Memory B cell (primary cell): Measurements from ENCODE around the gene NUP210L.

Experiments used
- ATAC-seq: fragments of 150-1000 bp; cut with Tn5 transposase; 2 replicates; pipeline ENCODE4 v1.10.0; 2021; ENCODE audit warnings: low read depth, mild to moderate bottlenecking, moderate library complexity
- DNase-seq, 2 donors: peaks; one replicate each; pipeline ENCODE4 v3.0.0; 2022; ENCODE audit warnings: low spot score in 2 of 2
- H3K27ac Mint-ChIP-seq: one replicate; pipeline ENCODE4 v1.8.0; 2022; ENCODE audit warnings: mild to moderate bottlenecking, moderate library complexity, mixed read lengths
- H3K27me3 Mint-ChIP-seq: one replicate; pipeline ENCODE4 v1.8.0; 2022; ENCODE audit warnings: mixed read lengths
- H3K36me3 Mint-ChIP-seq: one replicate; pipeline ENCODE4 v1.8.0; 2022; ENCODE audit warnings: mild to moderate bottlenecking, mixed read lengths
- H3K4me1 Mint-ChIP-seq: one replicate; pipeline ENCODE4 v1.8.0; 2022; ENCODE audit warnings: mixed read lengths
- H3K4me3 Mint-ChIP-seq: one replicate; pipeline ENCODE4 v1.8.0; 2022; ENCODE audit warnings: mild to moderate bottlenecking, moderate library complexity, mixed read lengths
- H3K9me3 Mint-ChIP-seq: one replicate; pipeline ENCODE4 v1.8.0; 2022; ENCODE audit warnings: mixed read lengths

The NUP210L gene

GRCh38 chr1:154179946-154180687 is 25.2 kb upstream of the NUP210L start:
- Mint-ChIP-seq H3K27me3 (no peaks in the 10 kb centered on the region), H3K9me3 (no peaks in the 10 kb centered on the region), H3K4me1 (peaks cover 52% of the 10 kb centered on the region), H3K4me3 (peak overlapping the region; percentile 100), H3K36me3 (peaks cover 18% of the 10 kb centered on the region), H3K27ac (peak overlapping the region; percentile 94)
- ATAC-seq: peak; percentile 72
- DNase-seq: peak; percentile 37 to 53

- Mint-ChIP-seq H3K27me3 (no peaks in the 10 kb centered on the region), H3K4me1 (peaks cover 52% of the 10 kb centered on the region), H3K27ac (peak overlapping the region; percentile 94), H3K4me3 (peak overlapping the region; percentile 100), H3K36me3 (peaks cover 23% of the 10 kb centered on the region), H3K9me3 (no peaks in the 10 kb centered on the region)
- no peak for ATAC-seq
- no peak for DNase-seq
Measured at GRCh38 chr1:154178911-154179811, 24.3 kb upstream of the NUP210L start.

GRCh38 chr1:154178013-154178412 is 23.1 kb upstream of the NUP210L start:
- Mint-ChIP-seq H3K27me3 (no peaks in the 10 kb centered on the region), H3K36me3 (peaks cover 22% of the 10 kb centered on the region), H3K4me1 (peaks cover 48% of the 10 kb centered on the region), H3K9me3 (no peaks in the 10 kb centered on the region), H3K4me3 (peak overlapping the region; percentile 63), H3K27ac (peak overlapping the region; percentile 94)
- DNase-seq (no peak), ATAC-seq (no peak)

DNA sequence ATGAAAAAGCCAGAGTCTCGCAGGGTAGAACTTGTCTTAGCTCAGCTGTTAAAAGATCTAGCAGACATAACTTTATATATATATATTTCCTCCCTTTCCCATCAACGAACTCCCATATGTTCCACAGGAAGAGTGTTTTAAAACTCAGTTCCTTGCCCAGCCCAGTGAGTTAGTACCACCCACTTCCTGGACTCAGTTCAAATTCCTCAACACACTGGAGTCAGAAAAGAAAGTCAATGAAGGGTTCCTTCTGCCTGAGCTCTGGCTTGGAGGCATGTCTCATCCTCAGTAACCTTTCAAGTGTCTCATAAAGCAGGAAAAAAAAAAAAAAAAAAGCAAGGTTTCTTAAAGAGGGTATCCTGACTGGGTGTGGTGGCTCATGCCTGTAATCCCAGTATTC is 21.5 kb upstream of the NUP210L start:
- DNase-seq (no peak), ATAC-seq (no peak)
- peak overlapping the region; percentile 29 for H3K4me3 Mint-ChIP-seq
- peak overlapping the region; percentile 53 for H3K27ac Mint-ChIP-seq
- peaks cover 47% of the 10 kb centered on the region for H3K4me1 Mint-ChIP-seq
- H3K27me3 Mint-ChIP-seq: no peaks in the 10 kb centered on the region
- peaks cover 31% of the 10 kb centered on the region for H3K36me3 Mint-ChIP-seq
- H3K9me3 Mint-ChIP-seq: no peaks in the 10 kb centered on the region

GRCh38 chr1:154174654-154175053 is 19.8 kb upstream of the NUP210L start:
- no peak for DNase-seq
- no peak for ATAC-seq
- Mint-ChIP-seq H3K4me1 (peaks cover 36% of the 10 kb centered on the region), H3K9me3 (no peaks in the 10 kb centered on the region), H3K4me3 (no peak overlapping the region), H3K27me3 (no peaks in the 10 kb centered on the region), H3K36me3 (peaks cover 43% of the 10 kb centered on the region), H3K27ac (no peak overlapping the region)

DNA sequence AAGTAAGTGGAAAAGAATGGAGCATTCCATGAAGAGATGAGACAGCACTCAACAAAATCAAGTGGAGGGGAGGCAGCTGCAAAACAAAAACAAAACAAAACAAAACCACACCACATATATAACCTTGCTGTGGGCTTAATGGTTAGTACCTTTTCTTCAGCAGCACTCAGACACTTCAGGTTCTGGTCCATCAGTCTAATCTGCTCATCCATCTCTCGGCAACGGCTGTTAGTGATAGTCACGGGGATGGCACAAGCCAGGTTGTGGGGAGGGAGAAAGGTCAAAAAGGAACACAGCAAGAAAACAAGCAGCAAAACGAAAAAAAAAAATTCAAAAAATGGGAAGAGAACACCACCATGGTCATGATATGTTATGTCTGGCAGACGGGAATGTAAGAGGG is 17.0 kb upstream of the NUP210L start:
- ATAC-seq: no peak
- no peak overlapping the region for H3K4me3 Mint-ChIP-seq
- H3K27me3 Mint-ChIP-seq: no peaks in the 10 kb centered on the region
- H3K27ac Mint-ChIP-seq: peak overlapping the region; percentile 65
- H3K4me1 Mint-ChIP-seq: peaks cover 13% of the 10 kb centered on the region
- no peaks in the 10 kb centered on the region for H3K9me3 Mint-ChIP-seq
- no peak for DNase-seq
- peaks cover 47% of the 10 kb centered on the region for H3K36me3 Mint-ChIP-seq

DNA sequence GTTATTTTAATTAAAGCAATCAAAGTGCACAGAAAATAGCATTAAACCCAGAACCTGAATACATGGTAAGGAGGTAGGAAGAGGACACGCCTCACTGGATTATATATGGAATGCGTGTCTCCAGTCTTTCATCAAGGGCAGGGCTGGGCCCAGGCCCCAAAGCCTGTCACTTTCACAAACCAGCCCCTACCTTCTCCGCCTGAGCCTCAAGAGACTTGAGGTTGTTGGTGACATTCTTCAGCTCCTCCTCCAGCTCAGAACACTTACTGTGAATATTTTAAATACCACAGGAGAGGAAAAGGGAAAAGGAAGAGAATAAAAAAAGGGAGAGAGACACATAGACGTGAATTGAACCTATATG is 16.3 kb upstream of the NUP210L start:
- Mint-ChIP-seq H3K4me1 (peaks cover 10% of the 10 kb centered on the region), H3K27ac (peak overlapping the region; percentile 78), H3K27me3 (no peaks in the 10 kb centered on the region), H3K9me3 (no peaks in the 10 kb centered on the region), H3K36me3 (peaks cover 46% of the 10 kb centered on the region), H3K4me3 (no peak overlapping the region)
- DNase-seq (no peak), ATAC-seq (no peak)

DNA sequence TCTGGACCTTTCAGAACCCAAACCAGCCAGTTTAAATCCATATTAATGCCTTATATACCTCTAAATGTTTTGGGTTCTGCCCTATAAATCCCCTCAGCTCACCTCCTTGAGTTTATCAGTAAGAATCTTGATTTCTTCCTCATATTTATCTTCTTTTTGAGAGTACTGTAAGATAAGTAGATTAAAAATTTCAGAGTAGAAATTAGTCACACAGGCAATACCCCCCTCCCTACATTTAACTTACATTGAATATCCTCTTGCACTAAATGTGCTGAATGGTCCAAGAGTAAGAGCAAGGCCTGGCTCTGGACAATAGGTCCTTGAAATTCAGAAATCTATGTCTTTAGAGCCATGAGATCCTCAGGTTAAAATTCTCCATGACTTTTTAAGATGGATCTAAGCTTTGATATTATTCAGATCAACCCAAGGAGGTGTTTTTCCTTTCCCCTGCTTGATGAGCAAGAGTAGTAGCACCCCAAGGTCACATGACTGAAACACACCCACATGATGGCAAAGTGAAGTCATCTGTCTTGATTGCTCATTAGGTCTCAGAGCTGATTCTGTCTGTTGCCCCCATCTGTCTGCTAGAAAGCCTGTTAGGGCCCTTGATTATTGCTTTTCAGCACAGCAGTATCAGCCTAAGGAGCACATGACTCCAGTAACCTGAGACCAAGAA is 15.8 kb upstream of the NUP210L start:
- DNase-seq: no peak
- Mint-ChIP-seq H3K4me1 (peaks cover 7% of the 10 kb centered on the region), H3K27ac (peak overlapping the region; percentile 78), H3K4me3 (no peak overlapping the region), H3K36me3 (peaks cover 50% of the 10 kb centered on the region), H3K9me3 (no peaks in the 10 kb centered on the region), H3K27me3 (no peaks in the 10 kb centered on the region)
- no peak for ATAC-seq

DNA sequence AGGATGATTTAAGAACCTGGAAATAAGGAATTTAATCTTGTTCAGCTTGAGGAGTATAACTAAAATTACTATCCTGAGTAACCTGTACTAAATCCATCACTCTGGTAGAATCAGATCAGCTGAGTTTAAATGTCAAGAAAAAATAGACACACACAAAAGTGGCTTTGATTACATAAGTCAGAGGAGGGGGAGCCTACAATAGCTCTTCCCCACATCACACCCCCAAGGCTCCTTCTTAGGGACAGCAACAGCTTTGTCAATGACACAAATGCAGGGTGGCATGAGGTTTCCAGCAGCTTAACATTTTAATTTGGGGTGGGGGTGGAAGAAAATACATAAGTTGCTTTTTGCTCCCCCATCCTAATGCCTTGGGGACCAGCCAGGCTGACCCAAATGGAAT is 12.6 kb upstream of the NUP210L start:
- no peak for ATAC-seq
- Mint-ChIP-seq H3K27me3 (no peaks in the 10 kb centered on the region), H3K36me3 (peaks cover 64% of the 10 kb centered on the region), H3K9me3 (no peaks in the 10 kb centered on the region), H3K27ac (peak overlapping the region; percentile 68), H3K4me3 (no peak overlapping the region), H3K4me1 (peaks cover 9% of the 10 kb centered on the region)
- DNase-seq: no peak

DNA sequence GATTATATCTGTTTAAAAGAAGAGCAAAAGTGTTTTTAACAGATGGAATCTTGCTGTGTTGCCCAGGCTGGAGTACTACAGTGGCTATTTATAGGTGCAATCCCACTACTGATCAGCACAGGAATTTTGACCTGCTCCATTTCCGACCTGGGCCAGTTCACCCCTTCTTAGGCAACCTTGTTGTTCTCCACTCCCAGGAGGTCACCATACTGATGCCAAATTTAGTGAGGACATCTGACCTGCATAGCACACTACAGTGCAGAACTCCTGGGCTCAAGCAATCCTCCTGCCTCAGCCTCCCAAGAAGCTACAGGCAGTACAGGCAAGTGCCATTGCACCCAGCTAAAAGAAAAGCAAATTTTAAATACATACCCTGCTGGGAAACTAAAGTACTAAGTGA is 11.3 kb upstream of the NUP210L start:
- H3K36me3 Mint-ChIP-seq: peaks cover 55% of the 10 kb centered on the region
- H3K9me3 Mint-ChIP-seq: no peaks in the 10 kb centered on the region
- H3K27ac Mint-ChIP-seq: no peak overlapping the region
- H3K4me3 Mint-ChIP-seq: no peak overlapping the region
- no peaks in the 10 kb centered on the region for H3K27me3 Mint-ChIP-seq
- H3K4me1 Mint-ChIP-seq: peaks cover 2% of the 10 kb centered on the region
- DNase-seq: no peak
- ATAC-seq: no peak

GRCh38 chr1:154159554-154159953 is 4.7 kb upstream of the NUP210L start:
- Mint-ChIP-seq H3K27me3 (no peaks in the 10 kb centered on the region), H3K27ac (peak overlapping the region; percentile 14), H3K9me3 (no peaks in the 10 kb centered on the region), H3K36me3 (peaks cover 48% of the 10 kb centered on the region), H3K4me3 (no peak overlapping the region), H3K4me1 (peaks cover 24% of the 10 kb centered on the region)
- no peak for DNase-seq
- ATAC-seq: no peak

DNA sequence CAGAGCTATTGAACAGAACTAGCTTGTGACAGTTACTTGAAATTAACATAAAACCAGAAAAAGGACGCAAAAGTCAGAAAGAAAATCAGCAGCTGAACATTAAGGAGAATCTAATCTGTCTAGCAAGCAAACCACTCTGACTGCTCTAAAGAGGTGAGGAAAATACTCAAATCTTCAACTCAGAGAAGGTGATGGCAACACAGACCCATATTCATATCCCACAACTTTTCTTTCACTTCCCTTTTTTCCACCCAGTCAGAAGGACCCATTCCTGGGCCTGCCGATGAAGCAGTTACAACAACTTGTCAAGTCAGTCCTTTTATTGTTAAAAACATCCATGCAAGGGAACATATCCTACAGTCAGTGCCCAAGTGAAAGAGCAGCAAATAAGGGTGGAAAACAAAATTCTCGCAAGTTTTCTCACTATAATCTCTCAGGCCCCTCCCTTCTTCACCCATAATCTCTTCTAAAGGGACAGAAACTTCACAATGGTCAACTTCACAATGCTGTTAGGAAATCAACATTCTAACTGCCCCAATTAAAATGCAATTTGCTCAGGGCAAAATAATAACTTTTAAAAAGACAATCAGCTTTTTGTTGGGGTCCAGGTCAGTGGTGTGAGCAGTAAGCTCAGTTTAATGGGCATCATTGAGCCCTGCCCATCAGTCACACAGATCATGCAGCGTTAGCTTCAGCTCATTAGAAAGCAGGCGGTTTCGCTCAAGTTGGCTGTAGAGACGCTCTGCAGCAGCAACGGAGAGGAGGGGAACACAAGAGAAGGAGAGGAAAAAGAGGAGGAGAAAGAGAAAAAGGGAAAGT is 3.6 kb upstream of the NUP210L start:
- DNase-seq: no peak
- Mint-ChIP-seq H3K27ac (peak overlapping the region; percentile 14), H3K36me3 (peaks cover 42% of the 10 kb centered on the region), H3K27me3 (no peaks in the 10 kb centered on the region), H3K4me1 (peaks cover 24% of the 10 kb centered on the region), H3K4me3 (peak overlapping the region; percentile 55), H3K9me3 (no peaks in the 10 kb centered on the region)
- ATAC-seq: peak; percentile 71

DNA sequence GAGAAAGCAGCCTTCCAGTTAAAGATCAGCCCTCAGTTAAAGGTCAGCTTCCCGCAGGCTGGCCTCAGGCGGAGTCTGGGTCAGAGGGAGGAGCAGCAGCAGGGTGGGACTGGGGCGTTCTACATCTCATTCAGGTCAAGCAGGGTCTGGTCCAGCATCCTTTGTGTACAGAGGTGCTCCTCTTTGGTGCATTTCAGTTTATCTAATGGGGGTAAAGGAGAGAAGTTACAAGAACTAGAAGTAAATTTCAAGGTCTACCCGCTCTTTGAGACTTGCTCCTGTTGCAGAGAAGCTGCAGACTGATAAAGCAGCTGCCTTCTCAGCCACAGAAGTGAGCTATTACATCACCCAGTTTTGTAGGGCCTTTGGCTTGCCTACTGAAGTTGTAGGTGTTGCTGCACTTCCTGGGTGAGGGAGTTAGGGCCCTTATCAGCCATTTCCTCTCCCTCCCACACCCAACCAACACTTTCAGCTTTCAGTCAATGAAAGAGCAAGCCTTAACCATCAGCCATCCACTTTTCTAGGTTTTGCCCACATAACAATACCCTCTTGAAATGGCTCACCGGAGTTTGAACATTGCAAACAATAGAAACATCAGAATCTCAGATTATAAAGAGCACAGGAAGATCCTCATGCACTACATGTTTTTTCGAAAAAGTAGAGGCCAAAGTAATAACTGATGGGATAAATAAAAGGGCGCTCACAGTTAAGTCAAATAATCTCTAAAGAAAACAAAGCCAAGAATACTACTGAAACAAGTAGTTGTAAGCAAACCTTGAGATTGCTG is 2.8 kb upstream of the NUP210L start:
- DNase-seq: no peak
- ATAC-seq: peak; percentile 71
- Mint-ChIP-seq H3K36me3 (peaks cover 35% of the 10 kb centered on the region), H3K27me3 (no peaks in the 10 kb centered on the region), H3K4me3 (peak overlapping the region; percentile 55), H3K27ac (peak overlapping the region; percentile 14), H3K9me3 (no peaks in the 10 kb centered on the region), H3K4me1 (peaks cover 24% of the 10 kb centered on the region)
